Purkinje cell (primary cell): ENCODE measurements around the gene ALDH18A1. TPM values are rescaled to one million over a fixed set of nuclear protein-coding genes. Genes with fewer than 3 reads are reported as not detected.

Source experiments
- polyA plus RNA-seq: library from polyadenylated mRNA; unstranded; fragments of >200 nt; fragmentation: Nextera tagmentation; gene quantifications from 2 replicates; pipeline ENCODE4 v1.2.1, GENCODE V29; 2014

The ALDH18A1 gene
- polyA plus RNA-seq, result 9.2 and 10.9 TPM in 2 replicates

GRCh38 chr10:95656291-95657164, at the start of gene ALDH18A1:
ALDH18A1 (minus strand) TSS chr10:95656711; CDS start chr10:95653377, 3,334 bp downstream.

GRCh38 chr10:95693668-95694534, 37.4 kb upstream of the ALDH18A1 start, which contains the start of gene TCTN3:
TCTN3 (minus strand) TSS chr10:95693927; CDS start chr10:95693899, 28 bp downstream.

GRCh38 chr10:95561177-95561863, 95.2 kb downstream of the ALDH18A1 start, which contains the start of gene SORBS1:
SORBS1 (minus strand) TSS chr10:95561371; CDS start chr10:95441135, 120,236 bp downstream.

Other genes starting within 250 kb of the ALDH18A1 start
- gene SORBS1, start 95.3 kb downstream of the ALDH18A1 start, polyA plus RNA-seq, result 32.8 and 48.0 TPM in 2 replicates
- 23.9 and 28.2 TPM in 2 replicates for gene TCTN3, start 37.2 kb upstream of the ALDH18A1 start, polyA plus RNA-seq
- 3.6 and 4.6 TPM in 2 replicates for gene ENTPD1, start 99.5 kb upstream of the ALDH18A1 start, polyA plus RNA-seq